Measurements from ENCODE around the gene MPND. TPM values are rescaled to one million over a fixed set of nuclear protein-coding genes. Genes with fewer than 3 reads are reported as not detected.

The MPND gene
- polyA plus RNA-seq, 1 of the 3 experiments (the other 2 are of a cell fraction): 21.3 TPM

DNA sequence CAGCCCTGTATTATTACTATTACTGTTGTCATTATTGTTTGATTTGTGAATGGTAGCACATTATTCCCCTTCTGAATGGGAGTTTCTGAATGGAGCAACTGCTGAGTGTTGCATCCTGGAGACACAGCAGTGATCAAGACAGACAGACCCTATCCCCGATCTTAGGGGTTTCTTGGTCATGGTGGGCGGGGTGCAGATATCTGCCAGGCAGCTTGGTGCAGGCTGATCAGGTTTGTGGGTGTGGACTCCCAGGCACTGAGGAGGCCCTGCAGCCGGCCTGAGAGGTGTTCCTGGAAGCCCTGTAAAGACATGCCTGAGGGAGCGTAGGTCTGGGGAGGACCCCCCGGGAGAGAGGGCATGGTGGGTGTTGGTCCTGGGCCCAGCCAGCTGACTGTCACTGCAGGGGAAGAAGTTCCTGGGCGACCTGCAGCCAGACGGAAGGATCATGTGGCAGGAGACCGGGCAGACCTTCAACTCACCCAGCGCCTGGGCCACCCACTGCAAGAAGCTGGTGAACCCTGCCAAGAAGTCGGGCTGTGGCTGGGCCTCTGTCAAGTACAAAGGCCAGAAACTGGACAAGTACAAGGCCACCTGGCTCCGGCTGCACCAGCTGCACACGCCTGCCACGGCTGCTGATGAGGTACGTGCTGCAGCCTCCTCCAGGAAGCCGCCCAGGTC lies 2.1 kb downstream of the MPND start:
- no peak overlapping the region for H3K9ac ChIP-seq
- CTCF ChIA-PET: interaction anchor here (0.7 to 4.7 kb wide), 5 partner anchors 17 to 99 kb away, joined by 3 to 50 read pairs (median 3); partner anchors contain the start of gene YJU2
- H4K20me1 ChIP-seq (ENCODE audit: insufficient read depth): no peaks in the 10 kb centered on the region
- H3K4me1 ChIP-seq (ENCODE audit: control insufficient read depth in 1 of 2, insufficient read depth in 2 of 2, low read depth in 1 of 2, low read length in 1 of 2): peaks cover 0 to 11% of the 10 kb centered on the region in 2 experiments; a peak in 1 of 4 replicates
- no peak overlapping the region for H3K27ac ChIP-seq (ENCODE audit: low read depth in 2 of 2, low read length in 1 of 2)
- POLR2A ChIA-PET: interaction anchor here (0.7 to 0.8 kb wide), 2 partner anchors 35 to 99 kb away, joined by 4 to 9 read pairs; partner anchors contain the start of gene YJU2
- H3K4me2 ChIP-seq: no peak overlapping the region
- H3F3A ChIP-seq (replicated peaks; ENCODE audit: insufficient read depth): no peaks in the 10 kb centered on the region
- H3K9me2 ChIP-seq: no peaks in the 10 kb centered on the region
- no peak overlapping the region for H3K4me3 ChIP-seq (ENCODE audit: low read depth in 2 of 2, low read length in 1 of 2)
- no peak overlapping the region for H2AFZ ChIP-seq (ENCODE audit: low read depth)
- no peaks in the 10 kb centered on the region for H3K27me3 ChIP-seq (ENCODE audit: insufficient read depth)
- H3K36me3 ChIP-seq (replicated peaks in 1 of 2; ENCODE audit: control insufficient read depth in 1 of 2, insufficient read depth in 2 of 2, low read length in 1 of 2): peaks cover 2 to 11% of the 10 kb centered on the region in 2 experiments
- WGBS (ENCODE audit: low lambda C conversion rate): 91% methylated on average over 8 of the region's 15 CpGs
- TF ChIP-seq RAD21 (IDR thresholded peaks at IDR 0.05; ENCODE audit: low read length) (no peak), RCOR1 (IDR thresholded peaks at IDR 0.05; ENCODE audit: low read length) (no peak), YY1 (IDR thresholded peaks at IDR 0.05; ENCODE audit: low read depth) (no peak), TCF12 (IDR thresholded peaks at IDR 0.05) (no peak), SMC3 (IDR thresholded peaks at IDR 0.05; ENCODE audit: low read depth, low read length) (no peak), MXI1 (IDR thresholded peaks at IDR 0.05; ENCODE audit: low read depth, low read length) (no peak), JUND (IDR thresholded peaks at IDR 0.05) (no peak), NFIC (IDR thresholded peaks at IDR 0.05; ENCODE audit: borderline replicate concordance) (no peak), EP300 (IDR thresholded peaks at IDR 0.05; ENCODE audit: borderline replicate concordance in 1 of 2, low read depth in 1 of 2, low read length in 1 of 2) (no peak), FOXJ3 (CRISPR knock-in tag; IDR thresholded peaks at IDR 0.05) (no peak)
- TF ChIP-seq, protein P1, sequence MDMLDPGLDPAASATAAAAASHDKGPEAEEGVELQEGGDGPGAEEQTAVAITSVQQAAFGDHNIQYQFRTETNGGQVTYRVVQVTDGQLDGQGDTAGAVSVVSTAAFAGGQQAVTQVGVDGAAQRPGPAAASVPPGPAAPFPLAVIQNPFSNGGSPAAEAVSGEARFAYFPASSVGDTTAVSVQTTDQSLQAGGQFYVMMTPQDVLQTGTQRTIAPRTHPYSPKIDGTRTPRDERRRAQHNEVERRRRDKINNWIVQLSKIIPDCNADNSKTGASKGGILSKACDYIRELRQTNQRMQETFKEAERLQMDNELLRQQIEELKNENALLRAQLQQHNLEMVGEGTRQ (IDR thresholded peaks at IDR 0.05; ENCODE audit: borderline replicate concordance, low read depth, low read length): no peak
- TF ChIP-seq, protein P2, sequence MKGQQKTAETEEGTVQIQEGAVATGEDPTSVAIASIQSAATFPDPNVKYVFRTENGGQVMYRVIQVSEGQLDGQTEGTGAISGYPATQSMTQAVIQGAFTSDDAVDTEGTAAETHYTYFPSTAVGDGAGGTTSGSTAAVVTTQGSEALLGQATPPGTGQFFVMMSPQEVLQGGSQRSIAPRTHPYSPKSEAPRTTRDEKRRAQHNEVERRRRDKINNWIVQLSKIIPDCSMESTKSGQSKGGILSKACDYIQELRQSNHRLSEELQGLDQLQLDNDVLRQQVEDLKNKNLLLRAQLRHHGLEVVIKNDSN (IDR thresholded peaks at IDR 0.05; ENCODE audit: borderline replicate concordance, low read depth): no peak
- TF ChIP-seq, protein P3, sequence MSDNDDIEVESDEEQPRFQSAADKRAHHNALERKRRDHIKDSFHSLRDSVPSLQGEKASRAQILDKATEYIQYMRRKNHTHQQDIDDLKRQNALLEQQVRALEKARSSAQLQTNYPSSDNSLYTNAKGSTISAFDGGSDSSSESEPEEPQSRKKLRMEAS (IDR thresholded peaks at IDR 0.05; ENCODE audit: low read depth): no peak
- 0 out of 2 replicates have a peak, but pooled peaks cover 5% of the 10 kb centered on the region for H3K79me2 ChIP-seq (ENCODE audit: insufficient read depth)
- DNase-seq: no peak
- no peaks in the 10 kb centered on the region for H3K9me3 ChIP-seq

DNA sequence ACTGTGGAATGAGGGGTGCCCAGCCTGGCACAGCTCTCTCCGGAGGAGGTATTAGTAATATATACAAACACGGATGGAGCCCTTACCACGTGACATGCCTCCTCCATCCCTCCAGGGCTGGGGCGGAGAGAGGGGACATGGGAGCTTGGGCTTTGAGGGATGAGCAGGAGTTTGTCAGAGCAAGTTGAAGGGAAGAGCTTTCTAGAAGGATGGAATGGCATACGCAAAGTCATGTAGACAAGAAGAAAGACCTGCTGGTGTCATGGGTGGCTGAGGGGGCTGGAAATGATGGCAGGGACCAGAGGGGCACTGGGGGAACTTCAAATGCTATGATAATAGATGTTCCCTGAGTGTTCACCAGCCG lies 2.6 kb downstream of the MPND start:
- DNase-seq: no peak
- Histone ChIP-seq H3K79me2 (ENCODE audit: insufficient read depth) (0 out of 2 replicates have a peak, but pooled peaks cover 5% of the 10 kb centered on the region), H3K9me3 (no peaks in the 10 kb centered on the region), H2AFZ (ENCODE audit: low read depth) (no peak overlapping the region), H3K27ac (ENCODE audit: low read depth in 2 of 2, low read length in 1 of 2) (no peak overlapping the region), H4K20me1 (ENCODE audit: insufficient read depth) (no peaks in the 10 kb centered on the region), H3K27me3 (ENCODE audit: insufficient read depth) (no peaks in the 10 kb centered on the region), H3K4me1 (ENCODE audit: control insufficient read depth in 1 of 2, insufficient read depth in 2 of 2, low read depth in 1 of 2, low read length in 1 of 2) (peaks cover 0 to 11% of the 10 kb centered on the region in 2 experiments; a peak in 1 of 4 replicates), H3K4me2 (no peak overlapping the region), H3K9ac (no peak overlapping the region), H3K36me3 (replicated peaks in 1 of 2; ENCODE audit: control insufficient read depth in 1 of 2, insufficient read depth in 2 of 2, low read length in 1 of 2) (peaks cover 2 to 11% of the 10 kb centered on the region in 2 experiments), H3K4me3 (ENCODE audit: low read depth in 2 of 2, low read length in 1 of 2) (no peak overlapping the region), H3K9me2 (no peaks in the 10 kb centered on the region), H3F3A (replicated peaks; ENCODE audit: insufficient read depth) (peaks cover under 1% of the 10 kb centered on the region)
- WGBS (ENCODE audit: low lambda C conversion rate): 96% methylated on average over 6 of the region's 6 CpGs
- POLR2A ChIA-PET: interaction anchor here (0.8 kb wide), 1 partner anchor 35 kb away, joined by 9 read pairs; no protein-coding TSS in a partner anchor
- no peak for TF ChIP-seq RFX5 (IDR thresholded peaks at IDR 0.05; ENCODE audit: low read length)
- no peak for TF ChIP-seq MXI1 (IDR thresholded peaks at IDR 0.05; ENCODE audit: low read depth, low read length)
- no peak for TF ChIP-seq GABPA (IDR thresholded peaks at IDR 0.05; ENCODE audit: low read depth)
- TF ChIP-seq CHD2 (IDR thresholded peaks at IDR 0.05; ENCODE audit: low read length, partially characterized antibody): no peak
- no peak for TF ChIP-seq SMC3 (IDR thresholded peaks at IDR 0.05; ENCODE audit: low read depth, low read length)
- TF ChIP-seq, protein P4, sequence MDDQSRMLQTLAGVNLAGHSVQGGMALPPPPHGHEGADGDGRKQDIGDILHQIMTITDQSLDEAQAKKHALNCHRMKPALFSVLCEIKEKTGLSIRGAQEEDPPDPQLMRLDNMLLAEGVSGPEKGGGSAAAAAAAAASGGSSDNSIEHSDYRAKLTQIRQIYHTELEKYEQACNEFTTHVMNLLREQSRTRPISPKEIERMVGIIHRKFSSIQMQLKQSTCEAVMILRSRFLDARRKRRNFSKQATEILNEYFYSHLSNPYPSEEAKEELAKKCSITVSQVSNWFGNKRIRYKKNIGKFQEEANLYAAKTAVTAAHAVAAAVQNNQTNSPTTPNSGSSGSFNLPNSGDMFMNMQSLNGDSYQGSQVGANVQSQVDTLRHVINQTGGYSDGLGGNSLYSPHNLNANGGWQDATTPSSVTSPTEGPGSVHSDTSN (IDR thresholded peaks at IDR 0.05): no peak
- TF ChIP-seq, protein P5, sequence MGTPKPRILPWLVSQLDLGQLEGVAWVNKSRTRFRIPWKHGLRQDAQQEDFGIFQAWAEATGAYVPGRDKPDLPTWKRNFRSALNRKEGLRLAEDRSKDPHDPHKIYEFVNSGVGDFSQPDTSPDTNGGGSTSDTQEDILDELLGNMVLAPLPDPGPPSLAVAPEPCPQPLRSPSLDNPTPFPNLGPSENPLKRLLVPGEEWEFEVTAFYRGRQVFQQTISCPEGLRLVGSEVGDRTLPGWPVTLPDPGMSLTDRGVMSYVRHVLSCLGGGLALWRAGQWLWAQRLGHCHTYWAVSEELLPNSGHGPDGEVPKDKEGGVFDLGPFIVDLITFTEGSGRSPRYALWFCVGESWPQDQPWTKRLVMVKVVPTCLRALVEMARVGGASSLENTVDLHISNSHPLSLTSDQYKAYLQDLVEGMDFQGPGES (IDR thresholded peaks at IDR 0.05; ENCODE audit: low read depth, low read length): no peak
- no peak for TF ChIP-seq POLR2AphosphoS5 (IDR thresholded peaks at IDR 0.05; ENCODE audit: low read depth, low read length)
- TF ChIP-seq, protein P3 (IDR thresholded peaks at IDR 0.05; ENCODE audit: low read depth): no peak
- no peak for TF ChIP-seq YY1 (IDR thresholded peaks at IDR 0.05; ENCODE audit: low read depth)
- no peak for TF ChIP-seq FOXJ3 (CRISPR knock-in tag; IDR thresholded peaks at IDR 0.05)
- TF ChIP-seq TAF1 (IDR thresholded peaks at IDR 0.05; ENCODE audit: borderline replicate concordance, low read depth, low read length): no peak
- TF ChIP-seq RXRA (IDR thresholded peaks at IDR 0.05; ENCODE audit: borderline replicate concordance, low read depth): no peak
- TF ChIP-seq GATA2 (CRISPR knock-in tag; IDR thresholded peaks at IDR 0.05): no peak
- CTCF ChIA-PET: interaction anchor here (0.6 to 4.7 kb wide), 5 partner anchors 17 to 99 kb away, joined by 3 to 50 read pairs (median 3); partner anchors contain the start of gene YJU2
